HG03045 (cell line): Measurements from ENCODE around the gene APBB2.
"Not testable (repeated sequence)": the region's sequence is repeated elsewhere in the genome, so short reads cannot be mapped to it uniquely, and the experiment has no call there.

ENCODE experiments used
- ATAC-seq: cut with Tn5 transposase; IDR thresholded peaks from one replicate; pipeline ENCODE4 v1.9.1; 2021; ENCODE audit warnings: mild to moderate bottlenecking, moderate library complexity; ENCODE audit not compliant: unreplicated experiment

Gene APBB2

DNA sequence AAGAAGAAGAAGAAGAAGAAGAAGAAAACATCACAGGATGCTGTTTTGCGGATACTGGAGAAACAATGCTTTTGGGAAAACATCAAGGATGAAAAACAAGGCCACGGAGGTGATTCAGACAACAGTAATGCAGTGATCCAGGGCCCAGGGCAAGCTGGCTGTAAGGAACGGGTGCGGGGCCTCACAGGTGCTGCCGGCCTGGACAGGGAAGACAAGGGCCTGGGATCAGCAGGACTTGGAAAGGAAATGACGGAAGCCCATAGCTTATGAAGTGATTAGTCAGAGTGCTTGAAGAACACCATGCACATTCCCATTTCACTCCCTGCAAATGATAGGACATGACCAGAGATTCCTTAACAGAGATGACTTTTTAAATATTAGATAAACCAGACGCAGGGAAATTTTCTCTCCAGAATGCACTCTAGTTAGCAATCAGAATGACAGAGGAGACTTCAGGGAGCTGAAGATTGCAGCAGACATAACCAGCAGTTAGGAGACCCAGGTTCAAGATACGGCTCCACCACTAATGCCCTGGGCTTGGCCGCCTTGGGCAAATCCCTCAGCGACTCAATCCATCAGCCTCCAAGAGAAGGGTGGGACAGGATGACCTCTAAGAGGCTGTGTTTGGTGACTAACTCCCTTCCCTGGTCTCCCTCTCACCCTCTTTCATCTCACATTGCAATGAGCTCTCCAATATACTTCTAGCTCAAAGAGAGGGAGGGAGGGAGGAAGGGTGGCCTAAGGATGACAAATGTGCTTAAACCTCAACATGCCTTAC lies 54.1 kb downstream of the APBB2 start:
- no peak for ATAC-seq

DNA sequence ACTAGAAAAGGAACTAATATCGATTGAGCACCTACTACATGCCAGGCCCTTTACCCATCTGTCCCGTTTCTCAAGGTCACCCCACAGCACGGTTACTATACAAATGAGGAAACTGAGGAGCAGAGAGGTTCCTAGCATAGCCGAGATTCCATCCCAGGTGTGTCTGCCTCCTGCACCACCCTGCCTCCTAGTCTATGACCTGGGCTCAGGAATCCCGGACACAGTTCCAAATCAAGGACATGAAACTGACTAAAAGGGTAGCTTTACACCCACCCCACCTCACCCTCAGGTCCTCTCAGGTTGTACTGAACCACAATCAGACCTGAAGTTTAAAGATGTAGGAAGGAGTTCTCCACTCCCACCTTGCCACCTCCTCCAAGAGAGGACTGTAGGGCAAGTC lies 55.6 kb downstream of the APBB2 start:
- no peak for ATAC-seq

DNA sequence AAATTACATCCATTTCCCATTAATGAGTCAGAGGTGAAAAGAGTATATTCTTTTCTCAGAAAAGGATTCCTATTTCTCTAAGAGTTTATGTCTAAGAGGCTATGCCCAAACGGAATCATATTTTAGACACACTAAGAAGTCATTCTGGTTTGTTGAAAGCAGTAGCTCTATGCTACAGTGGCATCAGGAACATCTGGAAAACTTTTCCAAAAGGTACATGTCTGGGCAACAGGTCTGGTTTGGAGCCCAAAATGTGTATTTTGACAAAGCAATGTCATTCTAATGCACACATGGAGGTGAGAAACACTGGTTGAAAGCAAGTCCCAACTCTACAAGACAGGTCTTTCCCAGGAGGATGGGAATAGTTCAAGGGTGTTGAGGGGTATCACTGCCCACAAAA lies 56.1 kb downstream of the APBB2 start:
- ATAC-seq: no peak

DNA sequence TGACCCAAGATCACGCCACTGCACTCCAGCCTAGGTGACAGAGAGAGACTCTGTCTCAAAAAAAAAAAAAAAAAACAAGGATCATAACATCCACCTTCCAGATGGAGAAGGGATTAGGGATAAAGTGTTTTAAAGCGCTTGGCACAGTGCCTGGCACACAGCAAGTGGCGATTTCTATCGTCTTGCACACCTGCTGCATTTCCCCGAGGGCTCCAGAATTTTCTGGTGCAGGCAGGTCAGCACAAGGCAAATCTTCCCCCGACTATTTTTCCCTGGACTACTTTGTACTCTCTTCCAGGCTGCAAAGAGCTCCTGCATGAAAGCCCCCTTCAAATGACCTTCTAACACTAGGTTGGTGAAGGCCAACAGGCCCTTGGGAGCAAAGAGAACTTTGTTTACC lies 57.3 kb downstream of the APBB2 start:
- ATAC-seq: no peak

DNA sequence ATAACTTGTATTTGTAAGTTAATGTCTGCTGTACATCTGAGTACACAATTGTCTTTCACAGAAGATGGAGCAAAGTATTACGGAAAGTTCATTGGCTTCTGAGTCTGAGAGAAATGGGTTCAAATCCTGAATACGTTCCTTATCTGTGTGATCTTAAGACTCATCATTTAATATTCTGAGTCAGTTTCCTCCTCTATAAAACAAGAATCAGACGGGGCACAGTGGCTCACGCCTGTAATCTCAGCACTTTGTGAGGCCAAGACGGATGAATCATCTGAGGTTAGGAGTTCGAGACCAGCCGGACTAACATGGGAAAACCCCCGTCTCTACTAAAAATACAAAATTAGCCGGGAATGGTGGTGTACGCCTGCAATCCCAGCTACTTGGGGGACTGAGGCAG lies 57.8 kb downstream of the APBB2 start:
- no peak for ATAC-seq

DNA sequence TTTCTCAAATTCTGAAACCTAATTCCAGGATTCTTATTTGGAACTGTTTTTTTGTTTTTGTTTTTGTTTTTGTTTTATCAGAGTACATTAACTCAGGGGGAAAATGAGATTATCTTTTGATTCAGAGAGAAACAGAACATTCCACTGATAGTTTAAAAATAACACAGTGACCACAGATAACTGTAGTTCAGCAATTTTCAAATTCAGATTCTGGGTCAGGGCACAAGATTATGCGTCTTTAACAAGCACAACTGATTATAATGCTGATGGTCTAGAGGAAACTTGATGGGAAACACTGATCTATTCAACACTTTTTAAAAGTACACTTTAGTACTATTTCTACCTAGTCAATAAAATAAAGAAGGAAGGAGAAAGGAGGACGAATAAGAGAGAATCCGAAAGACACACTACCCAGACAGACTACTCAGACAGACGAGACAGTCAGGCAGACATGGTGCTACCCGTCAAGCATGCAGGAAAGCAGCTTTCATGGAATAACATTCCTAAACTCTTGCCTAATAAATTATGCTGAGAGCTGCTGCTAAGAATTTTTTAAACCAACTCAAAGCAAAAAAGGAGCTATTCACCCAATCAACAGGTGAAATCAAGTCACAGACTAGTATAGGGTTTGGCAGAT lies 59.0 kb downstream of the APBB2 start:
- ATAC-seq: no peak

DNA sequence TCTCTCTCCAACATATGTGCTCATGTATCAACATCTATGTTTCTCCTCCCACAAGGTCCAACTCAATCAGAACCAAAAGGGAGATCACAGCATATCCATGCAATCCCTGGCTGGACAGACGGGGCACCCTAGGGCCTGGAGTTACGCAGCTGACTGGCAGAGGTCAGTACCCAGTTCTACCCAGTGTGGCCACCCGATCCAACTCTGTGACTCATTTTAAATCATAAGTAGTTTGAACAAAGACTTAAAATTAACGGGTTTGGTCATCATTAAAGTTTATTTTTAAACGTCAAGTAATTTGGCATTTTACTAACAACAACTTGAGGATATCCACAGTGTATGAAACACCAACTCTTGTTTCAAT lies 59.5 kb downstream of the APBB2 start:
- no peak for ATAC-seq

DNA sequence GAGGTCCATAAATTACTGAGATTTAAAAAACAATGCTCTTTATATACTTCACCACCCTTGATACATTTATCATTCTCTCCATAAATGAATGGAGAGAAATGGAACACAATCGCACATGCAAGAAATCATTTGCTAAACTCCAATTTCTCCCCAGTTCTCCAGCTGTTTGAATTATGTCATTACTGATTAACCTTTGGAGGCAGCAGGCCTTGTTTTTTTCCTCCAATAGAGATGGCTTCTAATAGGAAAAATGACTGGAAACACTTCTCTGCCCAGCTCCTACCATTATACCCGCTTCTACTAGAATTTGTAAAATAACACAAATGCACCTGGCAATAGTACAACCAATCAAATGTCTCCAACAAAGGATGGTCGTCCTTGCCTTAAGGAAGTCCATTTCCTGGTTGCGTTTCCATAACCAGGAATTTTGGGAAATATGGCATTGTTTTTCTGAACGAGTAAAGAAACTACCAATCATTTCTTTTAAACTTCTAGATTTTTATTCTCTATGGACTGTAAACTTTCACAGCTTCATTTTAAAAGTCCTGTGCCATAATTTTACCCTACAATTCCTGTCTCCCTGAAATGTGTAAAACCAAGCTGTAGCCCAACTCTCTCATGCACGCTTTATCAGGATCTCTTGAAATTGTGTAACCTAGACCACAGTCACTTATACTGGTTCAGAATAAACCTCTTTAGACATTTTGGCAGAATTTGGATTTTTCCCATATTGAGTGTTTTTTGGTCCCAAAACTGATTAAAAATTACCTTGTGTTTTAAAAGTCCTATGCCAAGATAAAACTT lies 60.1 kb downstream of the APBB2 start:
- no peak for ATAC-seq

DNA sequence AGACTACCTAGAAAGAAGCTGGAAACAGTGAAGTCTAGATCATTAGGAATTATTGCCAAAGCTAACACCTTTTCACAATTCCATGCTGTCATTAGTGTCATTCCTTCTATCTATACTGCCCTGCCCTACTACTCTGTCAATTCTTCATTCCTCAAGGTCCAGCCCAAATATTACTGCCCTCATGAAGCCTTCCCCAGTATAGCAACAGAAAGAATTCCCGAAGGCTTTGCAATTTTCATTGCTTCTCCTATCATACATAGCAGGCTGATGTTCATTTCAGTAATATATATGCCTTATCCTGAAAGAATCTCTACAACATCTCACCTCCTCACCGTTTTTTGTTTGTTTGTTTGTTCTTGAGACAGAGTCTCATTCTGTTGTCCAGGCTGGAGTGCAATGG lies 63.9 kb downstream of the APBB2 start:
- no peak for ATAC-seq

DNA sequence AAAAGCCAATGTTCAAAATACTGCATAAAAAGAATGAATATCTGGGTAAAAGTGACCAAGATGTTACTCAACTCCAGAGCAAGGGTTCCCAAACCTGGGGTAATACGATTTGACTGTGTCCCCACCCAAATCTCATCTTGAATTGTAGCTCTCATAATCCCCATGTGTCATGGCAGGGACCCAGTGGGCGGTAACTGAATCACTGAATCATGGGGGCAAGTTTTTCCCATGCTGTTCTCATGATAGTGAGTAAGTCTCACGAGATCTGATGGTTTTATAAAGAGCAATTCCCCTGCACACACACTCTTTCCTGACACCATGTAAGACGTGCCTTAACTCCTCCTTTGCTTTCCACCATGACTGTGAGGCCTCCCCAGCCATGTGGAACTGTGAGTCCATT lies 64.8 kb downstream of the APBB2 start:
- not testable (repeated sequence) for ATAC-seq

DNA sequence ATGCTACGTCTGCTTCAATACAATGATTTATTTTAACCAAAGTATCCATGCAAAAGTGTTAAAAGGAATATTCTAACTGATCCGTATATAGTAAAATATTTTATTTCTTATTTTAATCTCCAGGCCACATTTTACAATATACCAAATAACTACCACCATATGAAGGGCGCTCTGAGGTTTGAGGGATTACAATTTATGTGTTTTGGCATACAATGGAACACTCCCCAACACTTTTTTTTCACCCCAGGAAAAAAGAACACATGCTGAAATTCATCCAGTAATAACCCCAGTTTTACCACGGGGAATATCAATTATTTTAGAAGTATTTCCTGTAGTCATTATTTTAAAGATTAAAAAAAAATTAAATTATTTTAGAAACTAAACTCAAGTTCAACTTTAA lies 65.4 kb downstream of the APBB2 start:
- ATAC-seq: no peak

DNA sequence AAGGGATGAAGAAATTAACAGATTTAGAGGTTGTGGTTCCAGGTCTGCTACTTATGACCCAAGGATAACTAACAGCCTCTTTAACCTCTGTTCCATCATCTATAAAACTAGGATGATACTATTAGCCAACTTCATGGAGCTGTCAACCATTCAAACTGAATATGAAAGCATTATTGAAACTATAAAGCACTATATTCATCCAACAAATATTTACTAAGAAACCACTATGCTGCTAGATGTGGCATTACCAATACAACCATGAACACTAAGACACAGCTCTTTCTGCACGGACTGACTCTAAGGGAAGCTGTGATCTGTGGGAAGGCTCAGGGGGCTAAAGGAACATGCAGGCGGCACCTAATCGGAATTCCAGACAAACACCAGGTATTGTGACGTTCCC lies 66.0 kb downstream of the APBB2 start:
- ATAC-seq: no peak

DNA sequence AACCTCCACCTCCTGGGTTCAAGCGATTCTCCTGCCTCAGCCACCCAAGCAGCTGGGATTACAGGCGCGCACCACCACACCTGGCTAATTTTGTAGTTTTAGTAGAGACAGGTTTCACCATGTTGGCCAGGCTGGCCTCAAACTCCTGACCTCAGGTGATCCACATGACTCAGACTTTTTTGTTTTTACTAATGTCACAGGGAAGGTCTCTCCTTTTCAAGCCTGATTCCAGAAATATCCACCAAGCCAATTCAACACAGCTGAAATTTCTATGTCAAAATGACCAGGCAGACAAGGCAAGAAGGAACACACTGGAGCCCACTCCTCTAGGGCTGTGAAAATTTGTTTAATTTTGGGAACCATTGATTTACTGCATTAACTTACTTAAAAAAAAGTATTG lies 66.8 kb downstream of the APBB2 start:
- not testable (repeated sequence) for ATAC-seq

DNA sequence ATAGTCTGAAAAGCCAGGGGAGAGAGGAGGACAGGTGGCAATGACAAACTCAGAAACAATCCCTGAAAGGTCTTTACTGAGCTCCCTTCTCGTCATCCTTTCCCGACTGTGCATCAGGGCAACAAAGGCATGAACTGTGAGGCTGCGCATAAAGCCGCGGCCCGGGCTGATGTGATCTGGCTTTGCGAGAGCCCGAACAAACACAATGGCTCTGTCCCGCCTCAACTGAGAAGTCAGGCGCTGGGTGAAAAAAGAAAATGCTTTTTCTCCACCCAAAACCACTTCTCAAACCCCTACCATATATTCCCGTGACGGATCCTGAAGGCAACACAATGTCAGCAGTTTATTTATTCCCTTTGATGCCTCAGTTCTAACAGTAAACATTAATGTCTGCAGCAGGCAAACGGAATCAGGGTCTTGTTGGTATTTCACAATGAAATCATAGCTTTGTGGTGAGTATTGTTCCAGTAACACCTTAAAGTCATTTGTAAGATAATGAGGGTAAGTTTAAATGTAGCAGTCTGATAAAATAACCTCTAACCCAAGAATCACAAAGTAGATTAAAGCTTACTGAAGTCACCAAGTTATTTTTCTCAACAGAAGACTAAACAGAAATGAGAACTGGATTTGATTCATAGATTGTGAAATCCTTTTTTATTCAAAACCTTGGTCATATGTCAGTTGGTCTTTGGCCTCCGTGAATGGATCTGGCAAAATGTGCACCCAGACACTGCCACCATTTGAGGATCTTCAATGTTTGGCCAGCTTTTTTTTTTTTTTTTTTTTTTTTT lies 67.4 kb downstream of the APBB2 start:
- ATAC-seq: no peak

DNA sequence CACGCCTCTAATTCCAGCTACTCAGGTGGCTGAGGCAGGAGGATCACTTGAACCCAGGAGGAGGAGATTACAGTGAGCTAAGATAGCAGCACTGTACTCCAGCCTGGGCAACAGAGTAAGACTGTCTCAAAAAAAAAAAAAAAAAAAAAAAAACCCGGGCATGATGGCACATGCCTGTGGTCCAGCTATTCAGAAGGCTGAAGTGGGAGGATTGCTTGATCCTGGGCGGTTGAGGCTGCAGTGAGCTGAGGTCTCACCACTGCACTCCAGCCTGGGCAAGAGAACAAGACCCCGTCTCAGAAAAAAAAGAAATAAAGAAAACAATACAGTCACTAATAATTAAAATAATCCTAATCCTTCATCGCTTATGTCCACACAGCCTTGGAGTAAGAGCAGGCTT lies 68.1 kb downstream of the APBB2 start:
- ATAC-seq: no peak

DNA sequence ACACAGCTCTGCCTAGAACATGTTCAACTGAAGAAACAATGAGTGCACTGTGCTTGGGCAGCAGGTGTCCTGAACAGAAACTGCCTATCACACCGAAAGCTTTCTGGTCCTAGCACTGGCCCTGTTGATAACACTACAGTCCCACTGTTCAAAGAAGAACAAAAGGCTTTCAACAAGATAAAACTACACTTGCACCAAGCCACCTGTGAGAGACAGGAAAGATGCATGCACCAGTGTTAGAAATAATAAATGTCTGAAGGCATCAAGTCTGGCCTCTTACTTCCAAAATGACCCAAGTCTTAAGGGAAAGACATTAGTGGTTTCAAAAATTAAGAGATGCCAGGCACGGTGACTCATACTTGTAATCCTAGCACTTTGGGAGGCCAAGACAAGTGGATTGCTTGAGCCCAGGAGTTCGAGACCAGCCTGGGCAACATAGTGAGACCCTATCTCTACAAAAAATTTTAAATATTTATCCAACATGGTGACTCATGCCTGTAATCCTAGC lies 68.7 kb downstream of the APBB2 start:
- ATAC-seq: no peak

DNA sequence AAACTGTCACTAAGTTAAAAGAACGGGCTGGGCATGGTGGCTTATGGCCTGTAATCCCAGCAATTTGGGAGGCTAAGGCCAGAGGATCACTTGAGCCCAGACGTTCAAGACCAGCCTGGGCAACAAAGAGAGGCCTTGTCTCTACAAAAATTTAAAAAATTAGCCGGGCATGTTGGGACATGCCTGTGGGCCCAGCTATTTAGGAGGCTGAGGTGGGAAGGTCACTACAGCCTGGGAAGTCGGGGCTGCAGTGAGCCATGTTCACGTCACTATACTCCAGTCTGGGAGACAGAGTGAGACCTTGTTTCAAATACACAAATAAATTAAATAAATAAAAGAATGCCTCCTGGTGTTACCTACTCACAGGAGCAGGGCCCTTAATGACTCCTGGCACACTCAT lies 69.5 kb downstream of the APBB2 start:
- ATAC-seq: no peak

DNA sequence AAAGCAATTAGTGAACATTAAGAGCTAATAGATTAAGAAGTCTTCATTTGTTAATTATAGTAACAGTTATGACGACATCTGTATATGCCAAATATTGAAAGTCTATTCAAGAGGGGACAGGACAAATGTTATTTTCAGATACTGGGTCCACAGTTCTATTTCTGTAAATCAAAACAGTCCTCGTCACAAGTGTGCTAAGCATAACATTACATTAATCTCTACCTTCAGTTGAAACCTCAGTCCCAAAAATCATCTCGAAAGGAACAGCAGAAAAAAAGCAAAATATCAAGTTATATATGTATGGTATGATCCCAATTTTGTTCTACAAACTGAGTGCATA lies 70.3 kb downstream of the APBB2 start:
- ATAC-seq: no peak

DNA sequence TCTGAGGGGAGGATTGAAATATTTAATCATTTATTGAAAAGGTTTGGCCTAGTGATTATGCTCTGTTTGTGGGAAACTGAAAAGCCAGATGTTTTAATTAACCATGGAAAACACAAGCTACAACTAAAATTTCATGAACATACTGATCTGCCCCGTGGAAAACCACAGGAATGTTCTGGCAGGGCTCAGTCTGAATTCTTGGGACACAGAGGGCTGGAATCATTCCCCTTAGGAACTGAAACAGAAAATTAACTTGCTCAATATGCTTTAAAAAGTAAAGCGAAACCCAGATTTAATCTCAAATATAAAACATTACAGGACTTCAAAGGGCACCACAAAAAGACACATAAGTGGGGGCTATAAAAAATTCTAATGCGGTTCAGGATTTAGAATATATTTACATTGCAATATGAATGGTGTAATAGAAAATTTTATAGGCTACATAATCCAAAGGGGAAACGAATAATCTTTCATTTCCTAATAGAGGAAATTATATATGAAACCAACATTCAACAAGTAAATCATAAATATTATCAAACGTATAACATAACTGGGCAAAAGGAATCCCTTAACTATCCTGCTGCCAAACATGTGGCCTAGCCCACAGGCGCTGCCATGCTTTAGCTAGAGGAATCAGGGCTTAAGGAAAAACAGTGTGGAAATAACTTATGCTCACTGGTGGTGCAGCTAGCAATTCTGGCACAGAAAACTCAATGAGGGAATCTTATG lies 70.9 kb downstream of the APBB2 start:
- no peak for ATAC-seq
